Tibial artery (tissue), 4 donors: ENCODE measurements around the gene TRDMT1.

Source experiments
- DNase-seq, 2 donors: peaks; one replicate each; pipeline ENCODE4 v3.0.0-alpha.2; 2019
- H3K27ac ChIP-seq, 2 donors: fragments of 200-600 bp; sonication (generic) in 1 of 2; 1 replicate in 1 of 2; 2 replicates in 1 of 2; pipeline ENCODE4 v1.5.1; 2018 to 2019; ENCODE audit warnings: mild to moderate bottlenecking in 1 of 2
- H3K27me3 ChIP-seq, 2 donors: fragments of 200-600 bp; sonication (generic) in 1 of 2; one replicate each; pipeline versions ENCODE4 v1.5.1 to v1.6.0; 2016 to 2019
- H3K36me3 ChIP-seq, 3 donors: fragments of 200-600 bp; sonication (generic) in 2 of 3; one replicate each; pipeline ENCODE4 v1.5.1; 2016 to 2019; ENCODE audit warnings: mild to moderate bottlenecking in 2 of 3
- H3K4me1 ChIP-seq, 4 donors: fragments of 200-600 bp; sonication (generic) in 2 of 4; 1 replicate in 3 of 4; 2 replicates in 1 of 4; pipeline ENCODE4 v1.5.1; 2016 to 2019
- H3K4me3 ChIP-seq, 2 donors: fragments of 200-600 bp; sonication (generic) in 1 of 2; 1 replicate in 1 of 2; 2 replicates in 1 of 2; pipeline ENCODE4 v1.5.1; 2018 to 2019; ENCODE audit warnings: mild to moderate bottlenecking in 2 of 2
- H3K9me3 ChIP-seq, 3 donors: fragments of 200-600 bp; sonication (generic) in 1 of 3; one replicate each; pipeline ENCODE4 v1.5.1; 2016 to 2019
- CTCF ChIP-seq, 2 experiments: fragments of 200-600 bp in 1 of 2; fragments of 450-650 bp in 1 of 2; IDR thresholded peaks; one replicate each; pipeline ENCODE4 v1.5.1; 2017 to 2019; ENCODE audit warnings: antibody characterized with exemption in 2 of 2, mild to moderate bottlenecking in 1 of 2, moderate library complexity in 1 of 2
- intact Hi-C: fragments of 100-400 bp; cut with DNase I; formaldehyde crosslinking; loops from one replicate; pipeline ENCODE4 v1.15.0; 2023; ENCODE audit warnings: low total_unique reads

Gene TRDMT1

DNA sequence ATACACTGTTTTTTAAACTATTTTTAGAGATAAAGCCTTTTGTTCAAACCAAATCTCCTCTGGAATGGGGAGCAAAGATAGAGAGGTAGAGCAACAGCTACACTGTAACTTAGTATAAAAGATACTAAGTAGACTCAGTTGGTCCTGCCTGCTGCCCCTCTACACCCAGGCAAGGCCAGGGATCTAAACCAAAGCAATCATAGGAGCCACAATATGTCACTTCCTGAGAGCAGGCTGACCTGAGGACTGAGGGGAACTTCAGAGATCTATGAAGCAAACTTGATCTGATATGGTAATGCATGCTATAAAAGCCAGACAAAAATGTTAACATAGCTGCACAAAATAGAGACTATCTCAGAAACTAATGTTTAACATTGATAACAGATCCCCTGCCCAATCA is 7.0 kb upstream of the TRDMT1 start:
- no peak for DNase-seq
- H3K27ac ChIP-seq, result peak overlapping the region in 1 of 2 donors; percentile 67
- TF ChIP-seq CTCF (IDR thresholded peaks at IDR 0.05), result no peak

DNA sequence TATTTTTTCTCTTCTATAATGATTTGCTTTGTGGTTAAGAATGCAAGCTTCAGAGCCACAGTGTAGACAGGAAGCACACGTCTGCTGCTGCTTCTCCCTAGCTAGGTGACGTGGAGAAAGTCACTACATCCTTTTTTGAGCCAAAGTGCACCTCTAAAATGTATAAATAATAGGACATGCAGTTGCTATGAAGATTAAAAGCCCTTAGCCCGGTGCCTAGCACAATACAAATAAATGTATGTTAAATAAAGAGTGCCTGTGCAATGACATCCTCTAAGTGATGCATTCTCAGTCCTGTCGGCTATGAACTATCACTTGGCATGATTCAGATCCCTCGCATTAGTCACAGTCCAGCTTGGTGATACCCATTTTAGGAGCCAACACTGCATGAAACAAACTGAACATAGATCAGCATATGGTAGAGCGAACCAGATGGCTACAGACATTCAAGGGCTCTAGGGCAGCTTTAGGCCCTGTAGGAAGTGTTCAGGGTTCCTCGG is 4.8 kb upstream of the TRDMT1 start:
- Histone ChIP-seq H3K4me3 (no peak overlapping the region), H3K27ac (peak overlapping the region; percentile 12 to 42), H3K36me3 (no peaks in the 10 kb centered on the region), H3K9me3 (no peaks in the 10 kb centered on the region), H3K4me1 (peaks cover 0 to 45% (median 13%) of the 10 kb centered on the region in 4 donors), H3K27me3 (no peaks in the 10 kb centered on the region)
- no peak for TF ChIP-seq CTCF (IDR thresholded peaks at IDR 0.05)
- intact Hi-C loops, result no loop called here
- no peak for DNase-seq

More for the DNA sequence above, 7.0 kb upstream of the TRDMT1 start:
- H3K4me1 ChIP-seq, result peaks cover 0 to 60% (median 14%) of the 10 kb centered on the region in 4 donors
- no peaks in the 10 kb centered on the region for H3K9me3 ChIP-seq
- no peaks in the 10 kb centered on the region for H3K36me3 ChIP-seq
- H3K27me3 ChIP-seq, result no peaks in the 10 kb centered on the region
- H3K4me3 ChIP-seq, result no peak overlapping the region
- intact Hi-C loops, result no loop called here

GRCh38 chr10:17203416-17203815 is 1.9 kb upstream of the TRDMT1 start:
- Histone ChIP-seq H3K27me3 (no peaks in the 10 kb centered on the region), H3K36me3 (no peaks in the 10 kb centered on the region), H3K27ac (no peak overlapping the region), H3K4me1 (peaks cover 0 to 33% (median 14%) of the 10 kb centered on the region in 4 donors), H3K9me3 (no peaks in the 10 kb centered on the region), H3K4me3 (no peak overlapping the region)
- no peak for DNase-seq
- TF ChIP-seq CTCF (IDR thresholded peaks at IDR 0.05), result no peak
- intact Hi-C loops, result no loop called here

GRCh38 chr10:17202999-17203398 is 1.5 kb upstream of the TRDMT1 start:
- Histone ChIP-seq H3K9me3 (no peaks in the 10 kb centered on the region), H3K4me3 (no peak overlapping the region), H3K4me1 (peaks cover 0 to 30% (median 14%) of the 10 kb centered on the region in 4 donors), H3K27me3 (no peaks in the 10 kb centered on the region), H3K36me3 (no peaks in the 10 kb centered on the region), H3K27ac (no peak overlapping the region)
- no peak for TF ChIP-seq CTCF (IDR thresholded peaks at IDR 0.05)
- DNase-seq, result no peak
- intact Hi-C loops, result no loop called here

DNA sequence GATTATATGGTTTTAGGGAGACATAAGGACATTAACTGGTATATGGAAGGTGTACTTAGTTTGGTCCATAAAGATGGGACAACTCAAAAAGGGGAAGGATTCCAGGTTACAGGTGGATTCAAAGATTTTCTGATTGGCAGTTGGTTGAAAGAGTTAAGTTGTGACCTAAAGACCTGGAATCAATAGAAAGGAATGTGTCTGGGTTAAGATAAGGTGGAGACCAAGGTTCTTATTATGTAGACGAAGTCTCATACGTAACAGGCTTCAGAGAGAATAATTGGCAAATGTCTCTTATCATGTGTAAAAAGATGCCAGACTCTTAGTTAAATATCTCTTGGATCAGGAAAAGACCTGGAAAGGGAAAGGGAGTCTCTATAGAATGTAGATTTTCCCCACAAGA is 1.0 kb upstream of the TRDMT1 start:
- H3K36me3 ChIP-seq, result no peaks in the 10 kb centered on the region
- H3K27ac ChIP-seq, result peak overlapping the region; percentile 91 to 96
- intact Hi-C loops, result no loop called here
- H3K4me1 ChIP-seq, result peaks cover 0 to 26% (median 14%) of the 10 kb centered on the region in 4 donors
- H3K9me3 ChIP-seq, result no peaks in the 10 kb centered on the region
- TF ChIP-seq CTCF (IDR thresholded peaks at IDR 0.05), result no peak
- H3K27me3 ChIP-seq, result no peaks in the 10 kb centered on the region
- H3K4me3 ChIP-seq, result no peak overlapping the region
- DNase-seq, result no peak

- Histone ChIP-seq H3K4me3 (peak overlapping the region; percentile 66 to 83), H3K36me3 (no peaks in the 10 kb centered on the region), H3K27me3 (no peaks in the 10 kb centered on the region), H3K9me3 (no peaks in the 10 kb centered on the region), H3K27ac (peak overlapping the region; percentile 91 to 96), H3K4me1 (peaks cover 0 to 29% (median 14%) of the 10 kb centered on the region in 4 donors)
- no peak for TF ChIP-seq CTCF (IDR thresholded peaks at IDR 0.05)
- intact Hi-C loops, result no loop called here
- no peak for DNase-seq
These were observed 283 bp upstream of the TRDMT1 start for GRCh38 chr10:17201794-17202116.
